ENCODE data around the gene UNCX. TPM values are rescaled to one million over a fixed set of nuclear protein-coding genes. Genes with fewer than 3 reads are reported as not detected.

UNCX gene
- total and polyA plus RNA-seq, 12 donors, result not detected

- Histone ChIP-seq H3K4me1 (replicated peaks in 1 of 2) (no peaks in the 10 kb centered on the region), H3K27ac (no peak overlapping the region), H3K9me3 (replicated peaks in 1 of 3) (no peaks in the 10 kb centered on the region), H3K27me3 (peaks cover 88% of the 10 kb centered on the region), H3K4me3 (no peak overlapping the region), H3K36me3 (replicated peaks in 1 of 2) (no peaks in the 10 kb centered on the region)
- TF ChIP-seq CTCF (IDR thresholded peaks at IDR 0.05) (no peak), POLR2A (IDR thresholded peaks at IDR 0.05) (no peak)
- intact Hi-C loops (cut with DNase I), result no loop called here
- no peak for DNase-seq
- WGBS, 4 donors, result 5 to 9% (median 8%) methylated on average over 12 to 40 of the region's 40 CpGs
These were observed 1.2 kb upstream of the UNCX start for GRCh38 chr7:1231214-1232102.

- no peak for DNase-seq
- TF ChIP-seq POLR2A (IDR thresholded peaks at IDR 0.05) (no peak), CTCF (IDR thresholded peaks at IDR 0.05) (no peak)
- peaks cover 85% of the 10 kb centered on the region for H3K27me3 ChIP-seq
- no peak overlapping the region for H3K4me3 ChIP-seq
- WGBS, 4 donors, result 7 to 10% (median 9%) methylated on average over 12 of the region's 12 CpGs
- no peak overlapping the region for H3K27ac ChIP-seq
- H3K4me1 ChIP-seq (replicated peaks in 1 of 2), result no peaks in the 10 kb centered on the region
- intact Hi-C loops (cut with DNase I), result no loop called here
- no peaks in the 10 kb centered on the region for H3K36me3 ChIP-seq (replicated peaks in 1 of 2)
- H3K9me3 ChIP-seq (replicated peaks in 1 of 3), result no peaks in the 10 kb centered on the region
These were observed 587 bp upstream of the UNCX start for GRCh38 chr7:1232103-1232466.

- 4 to 15% (median 7%) methylated on average over 4 to 66 of the region's 73 CpGs for WGBS, 4 donors
- H3K4me1 ChIP-seq (replicated peaks in 1 of 2), result no peaks in the 10 kb centered on the region
- H3K27me3 ChIP-seq, result peaks cover 85% of the 10 kb centered on the region
- no peak overlapping the region for H3K27ac ChIP-seq
- TF ChIP-seq CTCF (IDR thresholded peaks at IDR 0.05) (no peak), POLR2A (IDR thresholded peaks at IDR 0.05) (no peak)
- H3K9me3 ChIP-seq (replicated peaks in 1 of 3), result no peaks in the 10 kb centered on the region
- H3K4me3 ChIP-seq, result no peak overlapping the region
- intact Hi-C loops (cut with DNase I), result no loop called here
- DNase-seq, result no peak
- no peaks in the 10 kb centered on the region for H3K36me3 ChIP-seq (replicated peaks in 1 of 2)
These were observed 819 bp downstream of the UNCX start for GRCh38 chr7:1233333-1234048.

GRCh38 chr7:1234049-1234880 is 1.6 kb downstream of the UNCX start:
- Histone ChIP-seq H3K9me3 (replicated peaks in 1 of 3) (no peaks in the 10 kb centered on the region), H3K36me3 (replicated peaks in 1 of 2) (no peaks in the 10 kb centered on the region), H3K27me3 (peaks cover 85% of the 10 kb centered on the region), H3K27ac (no peak overlapping the region), H3K4me3 (no peak overlapping the region), H3K4me1 (replicated peaks in 1 of 2) (no peaks in the 10 kb centered on the region)
- WGBS, 4 donors, result 5 to 10% (median 9%) methylated on average over 28 to 30 of the region's 30 CpGs
- DNase-seq, result no peak
- TF ChIP-seq POLR2A (IDR thresholded peaks at IDR 0.05) (no peak), CTCF (IDR thresholded peaks at IDR 0.05) (no peak)
- intact Hi-C loops (cut with DNase I), result no loop called here

Measured in adrenal gland (tissue), 12 donors.